Epidermal melanocyte (primary cell): Measurements from ENCODE around the gene FAM131C.
"Not testable (repeated sequence)": the region's sequence is repeated elsewhere in the genome, so short reads cannot be mapped to it uniquely, and the experiment has no call there.

Experiments
- DNase-seq: peaks from one replicate; pipeline ENCODE4 v3.0.0; 2011; ENCODE audit warnings: low spot score; ENCODE audit not compliant: insufficient read length

The FAM131C gene

DNA sequence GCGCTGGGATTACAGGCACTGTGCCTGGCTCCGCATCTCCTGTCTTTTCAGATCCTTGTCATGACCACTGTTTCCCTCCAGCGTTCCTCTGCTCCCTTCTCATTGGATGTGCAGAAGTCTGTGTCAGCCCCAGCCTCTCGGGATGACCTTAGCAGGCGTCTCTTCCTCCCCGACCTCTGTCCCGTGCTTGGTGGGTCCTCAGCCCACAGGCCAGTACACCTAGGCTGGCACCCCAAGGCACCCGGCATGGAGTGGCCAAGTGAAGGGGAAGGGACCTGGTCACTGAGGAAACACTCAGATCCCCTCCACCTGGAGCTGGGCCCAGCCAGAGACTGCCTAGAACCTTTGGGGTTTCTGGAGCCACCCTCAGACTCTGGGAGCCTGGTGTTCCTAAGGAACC is 32.3 kb downstream of the FAM131C start:
- no peak for DNase-seq

- DNase-seq, result not testable (repeated sequence)
Observed at GRCh38 chr1:16039871-16040270, 33.6 kb downstream of the FAM131C start.

DNA sequence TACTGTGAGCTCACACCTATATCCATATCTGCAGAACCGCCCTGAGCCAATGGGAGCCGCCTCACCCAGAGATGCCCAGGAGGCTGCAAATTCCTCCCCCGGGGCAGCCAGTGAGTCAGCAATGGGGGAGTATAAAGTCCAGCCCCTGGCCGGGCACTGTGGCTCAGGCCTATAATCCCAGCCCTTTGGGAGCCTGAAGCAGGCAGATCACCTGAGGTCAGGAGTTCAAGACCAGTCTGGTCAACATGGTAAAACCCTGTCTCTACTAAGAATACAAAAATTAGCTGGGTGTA is 34.9 kb downstream of the FAM131C start:
- no peak for DNase-seq

- not testable (repeated sequence) for DNase-seq
Observed at GRCh38 chr1:16036461-16036860, 37.0 kb downstream of the FAM131C start.

DNA sequence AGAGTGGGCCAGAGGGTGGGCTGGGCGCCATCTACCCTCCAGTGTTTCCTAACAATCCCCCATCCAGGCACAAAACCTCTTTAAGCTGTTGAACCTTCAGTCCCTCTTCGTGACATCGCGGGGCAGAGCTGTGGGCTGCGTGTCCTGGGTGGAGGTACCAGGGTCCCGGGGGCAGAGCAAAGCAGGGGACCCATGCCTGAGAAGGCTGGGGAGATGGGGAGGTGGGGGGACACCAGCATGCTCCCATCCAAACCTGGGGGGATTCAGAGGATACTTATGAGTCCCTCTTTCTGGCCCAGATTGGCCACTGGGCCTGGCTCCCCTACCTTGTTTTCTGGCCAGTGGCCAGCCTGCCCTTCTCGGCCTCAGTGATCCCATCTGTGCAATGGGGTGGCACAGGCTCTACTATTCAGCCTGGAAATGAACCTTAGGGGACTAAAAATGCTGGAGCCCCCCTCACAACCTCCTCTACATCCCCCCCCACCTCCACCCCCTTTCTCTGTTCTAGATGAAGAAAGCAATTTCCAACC is 40.3 kb downstream of the FAM131C start:
- not testable (repeated sequence) for DNase-seq

DNA sequence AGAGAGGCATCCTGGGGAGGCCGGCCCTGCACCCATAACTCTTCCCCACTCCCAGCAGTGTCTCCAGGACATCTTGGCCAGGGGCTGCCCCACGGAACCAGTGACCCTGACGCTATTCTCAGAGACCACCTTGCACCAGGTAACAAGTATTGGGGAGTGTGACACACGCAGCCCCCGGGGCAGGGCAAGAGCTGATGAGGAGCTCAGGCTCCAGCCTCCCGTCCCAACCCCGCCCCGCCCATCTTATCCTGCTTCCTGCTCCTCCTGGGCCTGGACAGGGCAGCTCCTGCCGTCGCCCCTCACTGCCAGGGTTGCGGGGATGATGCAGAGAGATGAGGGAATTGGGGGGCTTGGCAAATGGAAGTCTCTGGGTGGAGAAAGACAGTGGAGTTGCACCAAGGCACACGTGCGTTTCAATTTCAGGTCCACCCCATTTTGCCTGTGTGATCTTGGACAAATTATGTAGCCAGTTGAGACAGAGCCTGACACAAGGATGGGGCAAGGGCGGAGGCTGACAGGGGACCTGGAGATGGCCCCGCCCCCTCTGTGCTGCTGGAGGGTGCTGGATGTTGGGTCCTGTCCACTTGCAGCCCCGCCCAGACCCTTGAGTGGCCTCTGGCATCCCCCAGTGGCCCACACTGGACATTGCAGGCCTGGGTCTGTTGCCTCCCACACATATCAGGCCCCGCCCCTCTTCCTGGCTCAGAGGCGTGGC is 40.9 kb downstream of the FAM131C start:
- DNase-seq, result peak; percentile 95

DNA sequence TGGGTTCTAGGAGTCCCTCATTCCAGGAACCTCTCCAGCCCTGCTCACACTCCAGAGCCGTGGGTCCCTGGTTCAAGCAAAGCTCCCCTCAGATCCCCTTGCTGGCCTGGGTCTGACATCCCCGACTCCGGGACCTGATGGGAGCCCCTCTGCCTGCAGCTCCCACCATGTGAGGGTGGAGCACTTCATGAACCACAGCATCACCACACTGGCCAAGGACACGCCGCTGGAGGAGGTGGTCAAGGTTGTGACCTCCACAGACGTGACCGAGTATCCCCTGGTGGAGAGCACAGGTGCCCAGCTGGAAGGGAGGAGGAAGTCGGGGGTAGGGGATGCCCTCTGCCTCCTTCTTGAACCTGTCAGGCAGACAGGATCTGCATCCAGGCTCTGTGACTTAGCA is 41.9 kb downstream of the FAM131C start:
- no peak for DNase-seq

DNA sequence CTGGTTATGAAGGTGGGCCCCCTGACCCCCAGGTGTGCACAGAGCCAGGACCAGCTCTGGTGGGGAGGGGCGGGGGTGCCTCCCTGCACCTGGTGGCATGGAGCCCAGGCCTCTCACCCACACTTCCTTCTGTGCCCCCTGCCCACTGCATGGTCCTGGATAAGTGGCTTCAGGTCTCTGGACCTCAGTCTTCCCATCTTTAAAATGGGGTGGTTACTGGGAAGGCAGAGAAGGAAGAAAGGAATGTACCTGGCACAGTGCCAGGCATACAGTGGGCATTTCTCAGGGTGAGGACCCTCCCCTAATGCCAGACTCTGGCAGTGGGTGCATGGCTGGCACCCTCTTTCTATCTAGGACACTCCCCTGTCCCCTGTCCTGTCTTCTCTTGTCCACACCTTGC is 44.2 kb downstream of the FAM131C start:
- no peak for DNase-seq

DNA sequence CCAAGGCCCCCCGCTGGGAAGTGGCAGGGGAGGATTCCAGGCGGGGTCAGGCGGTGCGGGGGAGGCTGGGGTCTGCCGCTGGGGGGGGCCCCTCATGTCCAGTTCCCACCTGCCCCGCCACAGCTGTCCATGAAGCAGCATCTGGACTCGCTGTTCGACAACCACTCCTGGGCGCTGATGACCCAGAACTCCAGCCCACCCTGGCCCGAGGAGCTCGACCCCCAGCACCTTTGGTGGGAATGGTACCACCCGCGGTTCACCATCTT is 44.5 kb downstream of the FAM131C start:
- not testable (repeated sequence) for DNase-seq

DNA sequence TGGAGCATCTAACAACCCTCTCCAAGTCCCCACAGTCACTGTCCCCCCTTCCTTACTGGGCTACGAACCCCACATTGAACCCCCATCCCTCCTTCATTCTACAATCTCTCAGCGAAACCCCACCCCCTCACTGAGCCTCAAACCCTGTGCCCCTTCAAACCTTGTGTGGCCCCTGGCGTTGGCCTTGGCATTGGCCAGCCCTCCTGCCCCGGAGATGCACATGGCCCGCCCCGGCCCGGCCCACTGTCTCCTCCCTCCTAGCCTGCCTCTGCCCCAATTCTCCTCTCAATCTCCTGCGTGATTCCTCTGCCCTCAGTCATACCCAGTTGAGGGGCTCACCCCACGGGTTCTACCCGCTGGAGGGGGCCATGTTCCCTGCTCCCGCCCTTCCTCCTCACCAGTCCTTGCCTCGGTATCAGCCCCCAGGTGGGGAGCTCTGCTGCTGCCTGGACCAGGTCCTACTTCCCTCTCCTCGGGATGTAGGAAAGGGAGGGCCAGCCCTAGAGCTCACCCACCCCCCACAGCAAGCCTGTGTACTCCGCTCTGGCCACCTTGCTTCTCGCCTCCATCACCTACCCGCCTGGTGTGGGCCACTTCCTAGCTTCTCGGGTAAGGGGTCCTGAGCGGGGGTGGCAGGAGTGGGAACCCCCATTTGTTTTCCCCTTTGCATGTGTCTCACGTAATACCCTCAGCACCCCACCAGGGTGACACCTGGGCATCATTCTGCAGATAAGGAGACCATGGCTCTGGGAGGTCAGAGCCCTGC is 45.0 kb downstream of the FAM131C start:
- no peak for DNase-seq

DNA sequence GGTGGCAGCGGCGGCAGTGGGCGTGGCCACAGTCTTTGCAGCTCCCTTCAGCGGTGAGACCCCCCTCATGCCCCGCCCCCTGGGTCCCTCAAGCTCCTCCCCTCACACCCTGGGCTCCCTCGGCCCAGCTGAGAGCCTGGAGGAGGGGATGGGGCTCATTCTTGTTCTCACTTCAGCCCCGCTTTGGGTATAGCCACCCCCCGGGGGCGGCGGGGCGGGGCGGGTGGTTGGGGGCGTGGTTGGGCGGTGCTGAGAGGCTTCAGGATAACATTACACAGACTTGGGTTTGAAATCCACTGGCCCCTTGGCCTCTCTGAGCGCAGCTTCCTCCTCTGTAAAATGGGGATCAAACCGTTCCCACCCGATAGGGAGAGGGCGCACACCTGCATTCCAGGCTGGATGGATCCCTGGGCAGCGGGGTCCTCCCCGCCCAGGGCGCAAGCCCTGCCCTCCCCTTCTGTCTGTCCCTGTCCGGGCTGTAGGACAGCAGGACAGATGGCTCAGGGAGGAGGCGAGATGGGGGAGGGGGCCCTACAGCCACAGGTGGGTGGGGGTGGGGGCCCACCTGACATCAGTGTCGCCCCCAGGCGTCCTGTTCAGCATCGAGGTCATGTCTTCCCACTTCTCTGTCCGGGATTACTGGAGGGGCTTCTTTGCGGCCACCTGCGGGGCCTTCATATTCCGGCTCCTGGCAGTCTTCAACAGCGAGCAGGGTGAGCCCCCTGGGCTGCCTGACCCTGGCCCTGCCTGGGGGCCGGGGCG is 46.5 kb downstream of the FAM131C start:
- DNase-seq, result no peak

DNA sequence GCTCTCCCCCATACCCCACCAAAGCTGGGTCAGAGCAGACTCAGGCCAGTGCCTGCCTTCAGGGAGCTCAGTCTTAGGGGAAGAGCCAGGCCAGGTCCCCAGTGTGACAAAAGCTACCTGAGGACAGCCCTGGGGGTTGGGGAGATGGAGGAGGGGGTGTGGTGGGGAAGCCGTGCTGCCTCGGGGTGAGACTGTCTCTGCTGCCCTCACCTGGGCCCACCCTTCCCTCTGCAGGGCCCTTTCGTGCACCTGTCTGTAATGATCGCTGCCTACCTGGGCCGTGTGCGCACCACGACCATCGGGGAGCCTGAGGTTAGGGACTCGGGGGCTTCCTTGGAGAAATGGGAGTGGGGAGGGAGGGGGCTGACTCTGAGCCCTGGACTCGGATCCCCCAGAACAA is 47.1 kb downstream of the FAM131C start:
- not testable (repeated sequence) for DNase-seq

DNA sequence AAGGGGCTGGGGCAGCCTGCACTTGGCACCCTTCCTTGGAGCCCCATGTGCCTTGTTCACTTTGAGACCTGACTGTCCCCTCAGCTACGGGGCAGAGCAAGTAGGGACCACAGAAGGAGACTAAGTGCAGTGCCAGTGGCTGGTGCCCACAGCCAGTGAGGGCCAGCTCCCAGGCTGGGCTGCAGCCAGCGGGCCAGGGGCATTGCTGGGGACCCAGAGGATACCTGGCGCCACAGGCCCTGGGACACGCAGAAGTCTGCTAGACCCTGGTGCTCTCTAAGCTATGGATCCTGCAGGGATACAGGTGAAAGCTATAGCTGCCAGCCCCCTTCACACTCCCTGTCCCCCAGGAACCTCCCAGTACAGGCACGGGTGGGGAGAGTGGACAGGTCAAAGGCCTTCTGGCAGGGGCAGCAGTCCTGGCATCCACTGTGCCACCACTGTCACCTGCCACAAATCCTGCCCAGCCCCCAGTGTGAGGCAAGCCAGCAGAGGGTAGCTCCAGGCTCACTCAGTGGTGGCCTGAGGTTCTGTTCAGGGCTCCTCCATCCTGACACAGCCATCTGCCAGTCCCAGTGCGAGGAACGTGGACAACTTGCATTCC is 50.3 kb downstream of the FAM131C start:
- DNase-seq, result no peak

- DNase-seq, result no peak
Observed at GRCh38 chr1:16022393-16022792, 51.1 kb downstream of the FAM131C start.

- DNase-seq, result no peak
Observed at GRCh38 chr1:16021681-16022080, 51.8 kb downstream of the FAM131C start, which contains the start of gene CLCNKA. Gene CLCNKA (plus strand): TSS chr1:16022036. CDS start chr1:16022620, 584 bp downstream.

DNA sequence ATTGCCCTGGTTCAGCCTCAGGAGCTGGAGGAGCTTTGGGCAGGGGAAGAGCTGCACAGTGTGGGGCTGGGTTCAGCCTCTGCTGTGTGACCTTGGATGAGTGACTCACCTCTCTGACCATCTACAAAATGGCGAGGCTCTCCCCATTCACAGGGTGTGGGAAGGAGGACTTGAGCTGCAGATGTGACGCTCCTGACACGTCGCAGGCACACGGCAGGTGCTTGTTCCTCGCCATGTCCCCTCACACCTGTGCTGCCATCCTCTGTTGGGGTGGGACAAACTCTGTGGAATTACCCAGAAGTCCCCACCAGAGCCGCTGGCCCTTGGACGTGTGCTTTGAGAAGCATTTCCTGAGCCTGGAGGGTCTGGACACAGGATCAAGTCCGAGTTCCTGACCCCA is 52.6 kb downstream of the FAM131C start:
- not testable (repeated sequence) for DNase-seq

- DNase-seq, result no peak
Observed at GRCh38 chr1:16020325-16020724, 53.1 kb downstream of the FAM131C start.

DNA sequence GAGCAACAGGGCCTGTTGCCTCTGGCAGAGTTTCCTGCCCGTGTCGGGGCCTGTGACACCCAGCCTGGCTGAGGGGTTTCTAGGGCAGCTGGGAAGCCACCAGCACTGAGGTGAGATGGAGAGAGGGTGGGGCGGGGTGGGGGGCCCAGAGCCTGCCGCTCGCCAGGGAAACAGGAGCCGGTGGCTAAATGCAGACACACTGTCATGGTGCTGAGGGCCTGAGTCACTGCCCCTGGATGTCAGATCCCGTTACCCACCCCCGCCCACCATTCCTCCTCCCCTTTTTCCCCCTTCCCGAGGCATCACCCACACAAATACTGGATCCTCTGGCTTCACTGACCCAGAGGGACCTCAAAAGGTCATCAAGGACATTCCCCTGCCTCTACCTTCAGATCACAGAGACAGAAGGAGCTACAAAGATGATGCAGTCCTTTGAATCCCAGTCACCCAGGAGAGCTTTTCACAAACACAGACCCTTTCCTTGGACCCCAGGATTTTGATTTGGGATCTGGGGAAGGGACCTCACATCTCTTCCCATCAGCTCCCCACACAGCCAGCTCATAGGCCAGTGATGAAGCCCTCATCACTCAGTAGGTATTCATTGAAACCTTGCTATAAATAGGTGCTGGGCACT is 53.7 kb downstream of the FAM131C start:
- no peak for DNase-seq

GRCh38 chr1:16018749-16019643 is 54.5 kb downstream of the FAM131C start:
- no peak for DNase-seq

DNA sequence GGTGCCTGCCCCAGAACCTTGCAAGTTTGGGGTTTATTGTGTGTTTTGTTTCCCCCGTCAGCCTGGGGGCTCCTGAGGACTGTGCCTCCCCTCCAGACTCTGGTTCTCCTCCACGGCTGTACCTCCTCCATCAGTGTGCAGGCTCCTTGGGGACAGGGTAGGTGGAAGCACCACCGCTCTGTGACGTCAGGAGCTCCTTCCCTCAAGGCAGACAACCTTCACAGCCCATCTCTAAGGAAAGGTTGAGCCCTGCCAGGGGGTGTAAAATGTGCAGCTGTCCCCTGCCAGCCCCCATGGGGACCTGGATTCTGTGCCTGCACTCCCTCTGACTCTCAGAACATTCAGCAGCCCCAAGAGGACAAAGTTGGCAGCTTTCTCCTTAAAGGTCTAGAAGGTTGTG is 55.1 kb downstream of the FAM131C start:
- DNase-seq, result no peak
